BE2C (cell line): Measurements from ENCODE around the gene RHO.
A peak's percentile ranks its signal among the peaks of the same experiment; 100 is the strongest.
"Not testable (repeated sequence)": the region's sequence is repeated elsewhere in the genome, so short reads cannot be mapped to it uniquely, and the experiment has no call there.

Source experiments
- DNase-seq: peaks from one replicate; pipeline ENCODE4 v3.0.0-alpha.2; 2020
- H3K27me3 ChIP-seq: fragments of 250-450 bp; sonication (Bioruptor Pico); 2 replicates; pipeline ENCODE4 v1.5.1; 2020; ENCODE audit warnings: mild to moderate bottlenecking
- H3K36me3 ChIP-seq: fragments of 250-450 bp; sonication (Bioruptor Pico); 2 replicates; pipeline ENCODE4 v1.5.1; 2020; ENCODE audit warnings: mild to moderate bottlenecking
- H3K4me1 ChIP-seq: fragments of 250-450 bp; sonication (Bioruptor Pico); 2 replicates; pipeline ENCODE4 v1.5.1; 2020
- H3K4me3 ChIP-seq: 2 replicates; pipeline ENCODE4 v1.5.1; 2011; ENCODE audit warnings: low read depth, low read length
- H3K9me3 ChIP-seq: fragments of 250-450 bp; sonication (Bioruptor Pico); 2 replicates; pipeline ENCODE4 v1.5.1; 2020
- TF ChIP-seq, protein P1 (sequence below): IDR thresholded peaks from 2 replicates; pipeline ENCODE4 v1.5.1; 2012; ENCODE audit warnings: mild to moderate bottlenecking, low read depth, low read length

RHO gene

DNA sequence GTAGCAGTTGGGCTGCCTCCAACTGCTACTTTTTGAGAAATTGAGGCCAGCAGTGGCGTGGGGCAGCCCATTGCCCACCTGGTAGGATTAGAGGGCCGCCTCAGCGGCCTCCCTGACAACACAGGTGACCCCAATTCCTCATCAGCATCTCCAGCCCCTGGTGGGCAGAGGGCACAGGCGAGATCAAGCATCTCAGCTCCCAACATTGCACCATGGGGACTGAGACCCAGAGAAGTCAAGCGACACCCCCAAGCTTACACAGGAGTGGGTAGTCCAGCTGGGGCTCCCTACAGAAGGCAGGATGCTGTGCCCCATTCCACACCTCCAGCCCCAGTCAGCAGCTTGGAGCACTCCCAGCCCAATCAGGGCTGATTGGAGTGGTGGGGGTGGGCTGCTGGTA is 14.3 kb downstream of the RHO start:
- no peaks in the 10 kb centered on the region for H3K4me1 ChIP-seq
- no peak overlapping the region for H3K4me3 ChIP-seq
- H3K36me3 ChIP-seq: no peaks in the 10 kb centered on the region
- no peaks in the 10 kb centered on the region for H3K9me3 ChIP-seq
- DNase-seq: no peak
- TF ChIP-seq, protein P1, sequence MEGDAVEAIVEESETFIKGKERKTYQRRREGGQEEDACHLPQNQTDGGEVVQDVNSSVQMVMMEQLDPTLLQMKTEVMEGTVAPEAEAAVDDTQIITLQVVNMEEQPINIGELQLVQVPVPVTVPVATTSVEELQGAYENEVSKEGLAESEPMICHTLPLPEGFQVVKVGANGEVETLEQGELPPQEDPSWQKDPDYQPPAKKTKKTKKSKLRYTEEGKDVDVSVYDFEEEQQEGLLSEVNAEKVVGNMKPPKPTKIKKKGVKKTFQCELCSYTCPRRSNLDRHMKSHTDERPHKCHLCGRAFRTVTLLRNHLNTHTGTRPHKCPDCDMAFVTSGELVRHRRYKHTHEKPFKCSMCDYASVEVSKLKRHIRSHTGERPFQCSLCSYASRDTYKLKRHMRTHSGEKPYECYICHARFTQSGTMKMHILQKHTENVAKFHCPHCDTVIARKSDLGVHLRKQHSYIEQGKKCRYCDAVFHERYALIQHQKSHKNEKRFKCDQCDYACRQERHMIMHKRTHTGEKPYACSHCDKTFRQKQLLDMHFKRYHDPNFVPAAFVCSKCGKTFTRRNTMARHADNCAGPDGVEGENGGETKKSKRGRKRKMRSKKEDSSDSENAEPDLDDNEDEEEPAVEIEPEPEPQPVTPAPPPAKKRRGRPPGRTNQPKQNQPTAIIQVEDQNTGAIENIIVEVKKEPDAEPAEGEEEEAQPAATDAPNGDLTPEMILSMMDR: no peak
- no peaks in the 10 kb centered on the region for H3K27me3 ChIP-seq

- peak; percentile 5 for DNase-seq
- Histone ChIP-seq H3K9me3 (no peaks in the 10 kb centered on the region), H3K27me3 (no peaks in the 10 kb centered on the region), H3K4me3 (no peak within 1 kb of the TSS), H3K4me1 (no peaks in the 10 kb centered on the region), H3K36me3 (no peaks in the 10 kb centered on the region)
- TF ChIP-seq, protein P1: no peak
Observed at GRCh38 chr3:129543156-129543790, 14.8 kb downstream of the RHO start, which contains the start of gene H1-8. H1-8 (plus strand) TSS chr3:129543175; CDS start chr3:129543219, 44 bp downstream.

DNA sequence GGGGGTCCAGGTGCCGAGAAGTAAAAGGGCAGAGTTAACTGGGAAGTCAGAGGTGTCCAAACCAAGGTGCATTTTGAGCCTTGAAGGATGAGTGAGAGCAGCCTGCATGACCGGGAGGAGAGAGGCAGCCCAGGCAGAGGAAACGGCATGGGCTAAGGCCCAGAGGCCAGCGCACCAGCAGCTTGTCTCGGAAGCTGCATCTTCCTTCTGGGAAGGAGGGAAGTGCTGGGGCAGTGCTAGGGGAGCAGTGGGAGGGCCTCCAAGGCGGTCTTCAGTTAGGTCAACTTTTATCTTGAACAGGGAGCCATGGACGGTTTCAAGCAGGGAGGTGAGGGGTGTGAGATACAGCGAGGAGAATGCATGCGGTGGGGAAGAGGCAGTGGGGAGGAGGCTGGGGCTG is 15.6 kb downstream of the RHO start:
- Histone ChIP-seq H3K9me3 (no peaks in the 10 kb centered on the region), H3K36me3 (no peaks in the 10 kb centered on the region), H3K4me1 (no peaks in the 10 kb centered on the region), H3K4me3 (no peak overlapping the region), H3K27me3 (no peaks in the 10 kb centered on the region)
- TF ChIP-seq, protein P1: no peak
- DNase-seq: no peak

DNA sequence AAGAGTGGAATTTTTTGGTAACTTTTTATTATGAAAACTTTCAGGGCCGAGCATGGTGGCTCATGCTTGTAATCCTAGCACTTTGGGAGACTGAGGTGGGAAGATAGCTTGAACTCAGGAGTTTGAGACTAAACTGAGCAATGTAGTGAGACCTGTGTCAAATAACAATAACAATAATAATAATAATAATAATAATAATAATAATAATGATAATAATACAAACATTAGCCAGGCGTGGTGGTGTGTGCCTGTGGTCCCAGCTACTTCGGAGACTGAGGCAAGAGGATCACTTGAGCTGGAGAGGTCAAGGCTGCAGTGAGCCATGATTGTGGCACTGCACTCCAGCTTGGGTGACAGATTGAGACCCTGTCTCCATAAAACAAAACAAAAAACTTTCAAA is 17.5 kb downstream of the RHO start:
- not testable (repeated sequence) for H3K9me3 ChIP-seq

GRCh38 chr3:129547241-129547640 is 18.8 kb downstream of the RHO start:
- TF ChIP-seq, protein P1: no peak
- no peaks in the 10 kb centered on the region for H3K27me3 ChIP-seq
- no peak for DNase-seq
- no peaks in the 10 kb centered on the region for H3K36me3 ChIP-seq
- H3K4me3 ChIP-seq: no peak overlapping the region
- no peaks in the 10 kb centered on the region for H3K4me1 ChIP-seq
- H3K9me3 ChIP-seq: no peaks in the 10 kb centered on the region

More for the DNA sequence above, 17.5 kb downstream of the RHO start:
- not testable (repeated sequence) for H3K27me3 ChIP-seq, H3K4me1 ChIP-seq, H3K36me3 ChIP-seq, H3K4me3 ChIP-seq, DNase-seq

GRCh38 chr3:129548104-129548965 is 19.9 kb downstream of the RHO start:
- TF ChIP-seq, protein P1: no peak
- Histone ChIP-seq H3K9me3 (no peaks in the 10 kb centered on the region), H3K36me3 (no peaks in the 10 kb centered on the region), H3K4me3 (no peak overlapping the region), H3K27me3 (no peaks in the 10 kb centered on the region), H3K4me1 (peaks cover 6% of the 10 kb centered on the region; the same call in 1 of the 2 replicates)
- no peak for DNase-seq
